Neural cell (in vitro differentiated cells): ENCODE results near the gene SIK3. TPM values are rescaled to one million over a fixed set of nuclear protein-coding genes. Genes with fewer than 3 reads are reported as not detected.

ENCODE experiments used
- H2AFZ ChIP-seq: fragments of 200-600, 300-800 bp; sonication (generic), shearing (Covaris generic); 2 replicates; pipeline ENCODE4 v1.6.0; 2014; ENCODE audit warnings: low read depth, mild to moderate bottlenecking, antibody characterized with exemption, low read length, moderate library complexity
- H3F3A ChIP-seq: fragments of 200-600 bp; shearing (Covaris generic); 2 replicates; pipeline ENCODE4 v1.6.1; 2016; ENCODE audit warnings: mild to moderate bottlenecking, moderate library complexity, mixed read lengths, antibody characterized with exemption, low read length; ENCODE audit not compliant: insufficient read depth, poor library complexity, severe bottlenecking
- H3K27ac ChIP-seq: fragments of 200-600, 300-800 bp; sonication (generic), shearing (Covaris generic); 2 replicates; pipeline ENCODE4 v1.5.1; 2014; ENCODE audit warnings: mild to moderate bottlenecking, low read length, moderate library complexity
- H3K27me3 ChIP-seq: fragments of 300-800, 200-600 bp; sonication (generic), shearing (Covaris generic); 2 replicates; pipeline ENCODE4 v1.6.0; 2014; ENCODE audit warnings: mild to moderate bottlenecking, low read depth, low read length, moderate library complexity; ENCODE audit not compliant: insufficient read depth
- H3K36me3 ChIP-seq: fragments of 300-800, 200-600 bp; sonication (generic), shearing (Covaris generic); 2 replicates; pipeline ENCODE4 v1.5.1; 2014; ENCODE audit warnings: mild to moderate bottlenecking, antibody characterized with exemption, low read length, moderate library complexity; ENCODE audit not compliant: insufficient read depth
- H3K4me2 ChIP-seq: fragments of 300-800, 200-600 bp; sonication (generic), shearing (Covaris generic); 2 replicates; pipeline ENCODE4 v1.6.0; 2014; ENCODE audit warnings: mild to moderate bottlenecking, low read length
- H3K4me3 ChIP-seq: fragments of 300-800, 200-600 bp; sonication (generic), shearing (Covaris generic); 2 replicates; pipeline ENCODE4 v1.5.1; 2014; ENCODE audit warnings: mild to moderate bottlenecking, low read length, moderate library complexity
- H3K79me2 ChIP-seq: fragments of 200-600 bp; shearing (Covaris generic); replicated peaks from 2 replicates; pipeline ENCODE4 v1.6.0; 2014; ENCODE audit warnings: mild to moderate bottlenecking, low read length, moderate library complexity; ENCODE audit not compliant: insufficient read depth
- H3K9ac ChIP-seq: fragments of 300-800, 200-600 bp; sonication (generic), shearing (Covaris generic); 2 replicates; pipeline ENCODE4 v1.6.1; 2016; ENCODE audit warnings: mild to moderate bottlenecking, low read length, mixed read lengths
- H3K9me2 ChIP-seq: fragments of 200-600 bp; shearing (Covaris generic); 2 replicates; pipeline ENCODE4 v1.6.1; 2016; ENCODE audit warnings: mild to moderate bottlenecking, low read length, mixed read lengths; ENCODE audit not compliant: insufficient read depth
- H3K9me3 ChIP-seq: fragments of 200-600, 300-800 bp; sonication (generic), shearing (Covaris generic); 2 replicates; pipeline ENCODE4 v1.6.1; 2016; ENCODE audit warnings: mild to moderate bottlenecking, mixed run types, low read length, moderate library complexity, mixed read lengths
- H4K20me1 ChIP-seq: fragments of 200-600 bp; shearing (Covaris generic); 2 replicates; pipeline ENCODE4 v1.6.1; 2016; ENCODE audit warnings: mild to moderate bottlenecking, mixed run types; ENCODE audit not compliant: insufficient read depth
- EP300 ChIP-seq: fragments of 450-650 bp; conservative IDR thresholded peaks from 2 replicates; pipeline ENCODE4 v1.6.1; 2014; ENCODE audit warnings: antibody characterized with exemption, mild to moderate bottlenecking, moderate library complexity; ENCODE audit not compliant: poor library complexity, severe bottlenecking
- EZH2 ChIP-seq: fragments of 200-600, 300-800 bp; shearing (Covaris generic), sonication (generic); IDR thresholded peaks from 2 replicates; pipeline ENCODE4 v1.6.1; 2014; ENCODE audit warnings: antibody characterized with exemption, low read length, borderline replicate concordance, mild to moderate bottlenecking; ENCODE audit not compliant: insufficient read depth, poor library complexity, severe bottlenecking
- MXI1 ChIP-seq: fragments of 450-650 bp; conservative IDR thresholded peaks from 2 replicates; pipeline ENCODE4 v1.6.1; 2014; ENCODE audit warnings: antibody characterized with exemption, mild to moderate bottlenecking; ENCODE audit not compliant: poor library complexity, severe bottlenecking
- POLR2AphosphoS5 ChIP-seq: IDR thresholded peaks from 2 replicates; pipeline ENCODE4 v1.6.1; 2012
- RAD21 ChIP-seq: fragments of 450-650 bp; conservative IDR thresholded peaks from 2 replicates; pipeline ENCODE4 v1.6.1; 2014; ENCODE audit warnings: antibody characterized with exemption, mild to moderate bottlenecking, moderate library complexity
- SMC3 ChIP-seq: fragments of 450-650 bp; conservative IDR thresholded peaks from 2 replicates; pipeline ENCODE4 v1.6.1; 2014; ENCODE audit warnings: antibody characterized with exemption, mild to moderate bottlenecking, moderate library complexity; ENCODE audit not compliant: poor library complexity
- TAF1 ChIP-seq: IDR thresholded peaks from 2 replicates; pipeline ENCODE4 v1.6.1; 2012; ENCODE audit warnings: low read depth
- polyA plus RNA-seq: library from polyadenylated mRNA; depleted of rRNA; stranded (reverse); fragments of >200 nt; gene quantifications from 2 replicates; pipeline ENCODE4 v1.2.3, GENCODE V29; 2014
- TF ChIP-seq, protein P1 (sequence below): fragments of 450-650 bp; IDR thresholded peaks from 2 replicates; pipeline ENCODE4 v1.5.1; 2014; ENCODE audit warnings: antibody characterized with exemption, mild to moderate bottlenecking, moderate library complexity; ENCODE audit not compliant: poor library complexity, severe bottlenecking
- TF ChIP-seq, protein P2 (sequence below): IDR thresholded peaks from 2 replicates; pipeline ENCODE4 v1.6.1; 2012; ENCODE audit warnings: borderline replicate concordance

The SIK3 gene
- polyA plus RNA-seq, 1 donor from 2014 or later: 11.2 TPM

DNA sequence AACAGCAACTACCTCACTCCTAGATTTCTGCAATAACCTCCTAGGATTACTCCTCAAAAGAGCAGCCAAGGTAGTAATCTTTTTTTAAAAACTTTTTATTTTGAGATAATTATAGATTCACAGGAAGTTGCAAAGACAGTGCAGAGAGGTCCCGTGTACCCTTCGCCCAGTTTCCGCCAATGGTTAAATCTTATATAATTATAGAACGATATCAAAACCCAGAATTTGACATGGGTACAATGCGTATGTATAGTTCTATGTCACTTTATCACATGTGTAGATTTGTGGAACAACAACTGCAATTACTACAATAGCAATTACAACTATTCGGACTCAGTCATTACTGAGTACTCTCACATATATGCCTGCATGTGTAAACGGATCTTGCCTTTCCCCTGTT is 166.0 kb downstream of the SIK3 start:
- TF ChIP-seq EP300 (no peak), EZH2 (no peak)
- Histone ChIP-seq H3K9ac (no peak overlapping the region), H3K36me3 (no peaks in the 10 kb centered on the region), H2AFZ (no peak overlapping the region), H3K4me3 (no peak overlapping the region), H3K27me3 (no peaks in the 10 kb centered on the region), H3K9me3 (no peaks in the 10 kb centered on the region), H3K27ac (no peak overlapping the region), H3K9me2 (no peaks in the 10 kb centered on the region), H3K79me2 (no peaks in the 10 kb centered on the region), H3F3A (no peaks in the 10 kb centered on the region), H3K4me2 (no peak overlapping the region), H4K20me1 (no peaks in the 10 kb centered on the region)

DNA sequence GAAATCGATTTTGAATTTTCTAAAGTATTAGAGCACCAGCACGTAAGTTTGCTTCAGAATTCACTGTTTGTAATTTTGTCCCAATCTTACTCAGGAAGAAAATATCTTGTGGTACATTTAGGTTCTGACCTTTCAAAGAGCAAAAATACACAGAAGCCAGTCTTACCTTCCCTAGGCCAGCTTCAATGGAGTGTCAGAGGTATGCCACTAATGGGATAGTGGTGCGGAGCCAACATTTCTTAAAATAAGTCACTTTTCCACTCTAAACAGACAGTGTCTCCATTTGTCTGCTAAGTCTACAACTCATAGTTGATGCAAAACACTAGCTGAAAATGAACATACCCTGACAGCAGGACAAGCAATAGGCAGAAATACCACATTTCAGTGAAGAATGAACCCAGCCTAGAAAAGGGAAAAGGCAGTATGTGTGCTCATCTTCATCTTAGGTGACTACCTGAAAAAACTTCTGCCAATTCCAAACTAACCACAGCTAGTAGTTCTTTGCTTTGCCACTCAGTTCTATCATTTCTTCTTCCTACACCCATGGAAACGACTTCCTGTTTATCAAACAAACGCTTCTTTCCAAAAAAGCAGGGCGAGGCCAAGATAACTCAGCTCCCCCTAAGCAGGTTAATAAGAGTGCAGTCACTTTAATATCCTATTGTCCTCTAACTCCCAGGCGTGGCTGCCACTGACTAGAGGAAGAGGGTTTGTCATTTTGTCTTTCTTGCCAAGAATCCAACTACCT is 166.8 kb downstream of the SIK3 start:
- H4K20me1 ChIP-seq: no peaks in the 10 kb centered on the region

More for the DNA sequence above, 166.8 kb downstream of the SIK3 start:
- no peak for TF ChIP-seq EZH2
- TF ChIP-seq RAD21: no peak
- no peak for TF ChIP-seq EP300
- TF ChIP-seq MXI1: no peak
- TF ChIP-seq, protein P1, sequence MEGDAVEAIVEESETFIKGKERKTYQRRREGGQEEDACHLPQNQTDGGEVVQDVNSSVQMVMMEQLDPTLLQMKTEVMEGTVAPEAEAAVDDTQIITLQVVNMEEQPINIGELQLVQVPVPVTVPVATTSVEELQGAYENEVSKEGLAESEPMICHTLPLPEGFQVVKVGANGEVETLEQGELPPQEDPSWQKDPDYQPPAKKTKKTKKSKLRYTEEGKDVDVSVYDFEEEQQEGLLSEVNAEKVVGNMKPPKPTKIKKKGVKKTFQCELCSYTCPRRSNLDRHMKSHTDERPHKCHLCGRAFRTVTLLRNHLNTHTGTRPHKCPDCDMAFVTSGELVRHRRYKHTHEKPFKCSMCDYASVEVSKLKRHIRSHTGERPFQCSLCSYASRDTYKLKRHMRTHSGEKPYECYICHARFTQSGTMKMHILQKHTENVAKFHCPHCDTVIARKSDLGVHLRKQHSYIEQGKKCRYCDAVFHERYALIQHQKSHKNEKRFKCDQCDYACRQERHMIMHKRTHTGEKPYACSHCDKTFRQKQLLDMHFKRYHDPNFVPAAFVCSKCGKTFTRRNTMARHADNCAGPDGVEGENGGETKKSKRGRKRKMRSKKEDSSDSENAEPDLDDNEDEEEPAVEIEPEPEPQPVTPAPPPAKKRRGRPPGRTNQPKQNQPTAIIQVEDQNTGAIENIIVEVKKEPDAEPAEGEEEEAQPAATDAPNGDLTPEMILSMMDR: no peak
- no peak for TF ChIP-seq SMC3
- TF ChIP-seq, protein P2, sequence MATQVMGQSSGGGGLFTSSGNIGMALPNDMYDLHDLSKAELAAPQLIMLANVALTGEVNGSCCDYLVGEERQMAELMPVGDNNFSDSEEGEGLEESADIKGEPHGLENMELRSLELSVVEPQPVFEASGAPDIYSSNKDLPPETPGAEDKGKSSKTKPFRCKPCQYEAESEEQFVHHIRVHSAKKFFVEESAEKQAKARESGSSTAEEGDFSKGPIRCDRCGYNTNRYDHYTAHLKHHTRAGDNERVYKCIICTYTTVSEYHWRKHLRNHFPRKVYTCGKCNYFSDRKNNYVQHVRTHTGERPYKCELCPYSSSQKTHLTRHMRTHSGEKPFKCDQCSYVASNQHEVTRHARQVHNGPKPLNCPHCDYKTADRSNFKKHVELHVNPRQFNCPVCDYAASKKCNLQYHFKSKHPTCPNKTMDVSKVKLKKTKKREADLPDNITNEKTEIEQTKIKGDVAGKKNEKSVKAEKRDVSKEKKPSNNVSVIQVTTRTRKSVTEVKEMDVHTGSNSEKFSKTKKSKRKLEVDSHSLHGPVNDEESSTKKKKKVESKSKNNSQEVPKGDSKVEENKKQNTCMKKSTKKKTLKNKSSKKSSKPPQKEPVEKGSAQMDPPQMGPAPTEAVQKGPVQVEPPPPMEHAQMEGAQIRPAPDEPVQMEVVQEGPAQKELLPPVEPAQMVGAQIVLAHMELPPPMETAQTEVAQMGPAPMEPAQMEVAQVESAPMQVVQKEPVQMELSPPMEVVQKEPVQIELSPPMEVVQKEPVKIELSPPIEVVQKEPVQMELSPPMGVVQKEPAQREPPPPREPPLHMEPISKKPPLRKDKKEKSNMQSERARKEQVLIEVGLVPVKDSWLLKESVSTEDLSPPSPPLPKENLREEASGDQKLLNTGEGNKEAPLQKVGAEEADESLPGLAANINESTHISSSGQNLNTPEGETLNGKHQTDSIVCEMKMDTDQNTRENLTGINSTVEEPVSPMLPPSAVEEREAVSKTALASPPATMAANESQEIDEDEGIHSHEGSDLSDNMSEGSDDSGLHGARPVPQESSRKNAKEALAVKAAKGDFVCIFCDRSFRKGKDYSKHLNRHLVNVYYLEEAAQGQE: no peak
- no peak for TF ChIP-seq TAF1
- no peak for TF ChIP-seq POLR2AphosphoS5
- Histone ChIP-seq H3K4me2 (no peak overlapping the region), H3K9me2 (no peaks in the 10 kb centered on the region), H3K9ac (no peak overlapping the region), H3F3A (no peaks in the 10 kb centered on the region), H3K79me2 (no peaks in the 10 kb centered on the region), H3K27me3 (no peaks in the 10 kb centered on the region), H2AFZ (no peak overlapping the region), H3K4me3 (no peak overlapping the region), H3K9me3 (no peaks in the 10 kb centered on the region), H3K36me3 (peaks cover 4% of the 10 kb centered on the region), H3K27ac (no peak overlapping the region)
